ENCODE data around the gene FKBP3.
A peak's percentile ranks its signal among the peaks of the same experiment; 100 is the strongest.
"Not testable (repeated sequence)": the region's sequence is repeated elsewhere in the genome, so short reads cannot be mapped to it uniquely, and the experiment has no call there.

FKBP3 gene

DNA sequence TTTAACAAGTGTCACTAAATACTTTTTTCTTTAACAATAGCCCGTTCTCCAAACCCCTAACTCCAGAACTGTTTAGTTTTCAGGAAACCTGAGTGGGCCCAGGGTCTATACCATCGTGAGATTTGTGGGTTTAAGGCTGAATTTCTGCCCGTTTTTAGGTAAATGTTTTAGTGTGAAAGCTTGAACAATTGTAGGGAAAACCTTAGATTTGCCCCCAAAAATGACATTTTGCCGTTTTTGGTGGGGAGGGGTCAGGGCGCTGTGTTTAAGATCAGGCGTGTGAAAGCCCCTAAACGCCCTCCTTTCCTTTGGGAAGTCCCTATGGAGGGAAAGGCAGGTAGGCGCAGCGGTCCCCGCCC, 50.7 kb downstream of the FKBP3 start:
- no peak for DNase-seq (ENCODE audit: extremely low read depth, low read depth)
- peak overlapping the region; percentile 79 for H3K4me3 ChIP-seq (replicated peaks; ENCODE audit: low read depth, low read length)
- TF ChIP-seq, protein P1, sequence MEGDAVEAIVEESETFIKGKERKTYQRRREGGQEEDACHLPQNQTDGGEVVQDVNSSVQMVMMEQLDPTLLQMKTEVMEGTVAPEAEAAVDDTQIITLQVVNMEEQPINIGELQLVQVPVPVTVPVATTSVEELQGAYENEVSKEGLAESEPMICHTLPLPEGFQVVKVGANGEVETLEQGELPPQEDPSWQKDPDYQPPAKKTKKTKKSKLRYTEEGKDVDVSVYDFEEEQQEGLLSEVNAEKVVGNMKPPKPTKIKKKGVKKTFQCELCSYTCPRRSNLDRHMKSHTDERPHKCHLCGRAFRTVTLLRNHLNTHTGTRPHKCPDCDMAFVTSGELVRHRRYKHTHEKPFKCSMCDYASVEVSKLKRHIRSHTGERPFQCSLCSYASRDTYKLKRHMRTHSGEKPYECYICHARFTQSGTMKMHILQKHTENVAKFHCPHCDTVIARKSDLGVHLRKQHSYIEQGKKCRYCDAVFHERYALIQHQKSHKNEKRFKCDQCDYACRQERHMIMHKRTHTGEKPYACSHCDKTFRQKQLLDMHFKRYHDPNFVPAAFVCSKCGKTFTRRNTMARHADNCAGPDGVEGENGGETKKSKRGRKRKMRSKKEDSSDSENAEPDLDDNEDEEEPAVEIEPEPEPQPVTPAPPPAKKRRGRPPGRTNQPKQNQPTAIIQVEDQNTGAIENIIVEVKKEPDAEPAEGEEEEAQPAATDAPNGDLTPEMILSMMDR (IDR thresholded peaks at IDR 0.05; ENCODE audit: low read depth, low read length, missing control alignments) = no peak

DNA sequence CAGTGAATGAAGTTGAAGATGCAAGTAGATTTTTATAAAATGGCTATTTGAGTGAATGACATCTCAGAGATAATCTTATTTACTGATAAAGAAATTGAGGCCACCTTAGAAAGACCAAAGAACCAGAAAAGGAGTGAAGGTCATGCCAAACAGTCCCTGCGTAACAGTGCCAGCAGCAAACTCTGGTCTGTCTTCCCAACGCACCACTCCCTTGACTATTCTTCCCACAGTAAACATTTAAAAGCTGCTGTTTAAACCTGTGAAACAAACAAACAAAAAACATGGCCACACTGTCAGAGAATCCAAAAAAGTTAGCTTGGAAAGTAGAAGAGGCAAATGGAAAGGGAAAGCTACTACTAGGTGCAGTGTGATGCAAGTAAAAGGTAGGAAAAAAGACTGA, 51.9 kb downstream of the FKBP3 start:
- DNase-seq (ENCODE audit: extremely low read depth, low read depth) = no peak
- H3K4me3 ChIP-seq (replicated peaks; ENCODE audit: low read depth, low read length) = no peak overlapping the region
- TF ChIP-seq, protein P1 (IDR thresholded peaks at IDR 0.05; ENCODE audit: low read depth, low read length, missing control alignments) = no peak

DNA sequence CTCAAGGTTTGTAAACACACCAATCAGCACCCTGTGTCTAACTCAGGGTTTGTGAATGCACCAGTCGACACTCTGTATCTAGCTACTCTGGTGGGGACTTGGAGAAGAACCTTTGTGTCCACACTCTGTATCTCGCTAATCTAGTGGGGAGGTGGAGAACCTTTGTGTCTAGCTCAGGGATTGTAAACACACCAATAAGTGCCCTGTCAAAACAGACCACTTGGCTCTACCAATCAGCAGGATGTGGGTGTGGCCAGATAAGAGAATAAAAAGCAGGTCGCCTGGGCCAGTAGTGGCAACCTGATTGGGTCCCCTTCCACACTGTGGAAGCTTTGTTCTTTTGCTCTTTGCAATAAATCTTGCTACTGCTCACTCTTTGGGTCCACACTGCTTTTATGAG, 53.2 kb downstream of the FKBP3 start:
- H3K4me3 ChIP-seq (replicated peaks; ENCODE audit: low read depth, low read length); DNase-seq (ENCODE audit: extremely low read depth, low read depth): not testable (repeated sequence)

DNA sequence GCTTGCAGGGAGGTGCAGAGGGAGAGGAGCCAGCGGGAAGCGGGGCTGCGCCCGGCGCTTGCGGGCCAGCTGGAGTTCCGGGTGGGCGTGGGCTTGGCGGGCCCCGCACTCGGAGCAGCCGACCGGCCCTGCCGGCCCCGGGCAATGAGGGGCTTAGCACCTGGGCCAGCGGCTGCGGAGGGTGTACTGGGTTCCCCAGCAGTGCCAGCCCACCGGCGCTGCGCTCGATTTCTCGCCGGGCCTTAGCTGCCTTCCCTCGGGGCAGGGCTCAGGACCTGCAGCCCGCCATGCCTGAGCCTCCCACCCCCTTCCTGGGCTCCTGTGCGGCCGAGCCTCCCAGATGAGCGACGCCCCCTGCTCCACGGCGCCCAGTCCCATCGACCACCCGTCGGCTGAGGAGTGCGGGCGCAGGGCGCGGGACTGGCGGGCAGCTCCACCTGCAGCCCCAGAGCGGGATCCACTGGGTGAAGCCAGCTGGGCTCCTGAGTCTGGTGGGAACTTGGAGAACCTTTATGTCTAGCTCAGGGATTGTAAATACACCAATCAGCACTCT, 53.8 kb downstream of the FKBP3 start:
- not testable (repeated sequence) for H3K4me3 ChIP-seq (replicated peaks; ENCODE audit: low read depth, low read length); DNase-seq (ENCODE audit: extremely low read depth, low read depth)

DNA sequence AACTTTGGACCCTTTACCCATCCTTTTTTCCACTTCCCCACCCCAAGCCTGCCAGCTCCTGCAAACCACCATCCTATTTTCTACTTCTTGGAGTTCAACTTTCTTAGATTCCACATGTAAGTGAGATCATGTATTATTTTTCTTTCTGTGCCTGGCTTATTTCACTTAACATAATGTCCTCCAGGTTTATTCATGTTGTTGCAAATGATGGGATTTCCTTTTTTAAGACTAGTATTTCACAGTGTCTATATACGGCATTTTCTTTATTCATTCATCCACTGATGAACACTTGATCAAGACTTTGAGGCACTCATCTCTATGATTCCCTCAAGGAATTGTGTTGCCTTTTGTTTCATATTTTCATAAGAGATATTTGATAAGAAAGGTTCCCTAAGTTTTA, 56.0 kb downstream of the FKBP3 start:
- H3K4me3 ChIP-seq (replicated peaks; ENCODE audit: low read depth, low read length) = no peak overlapping the region
- TF ChIP-seq, protein P1 (IDR thresholded peaks at IDR 0.05; ENCODE audit: low read depth, low read length, missing control alignments) = no peak
- no peak for DNase-seq (ENCODE audit: extremely low read depth, low read depth)

DNA sequence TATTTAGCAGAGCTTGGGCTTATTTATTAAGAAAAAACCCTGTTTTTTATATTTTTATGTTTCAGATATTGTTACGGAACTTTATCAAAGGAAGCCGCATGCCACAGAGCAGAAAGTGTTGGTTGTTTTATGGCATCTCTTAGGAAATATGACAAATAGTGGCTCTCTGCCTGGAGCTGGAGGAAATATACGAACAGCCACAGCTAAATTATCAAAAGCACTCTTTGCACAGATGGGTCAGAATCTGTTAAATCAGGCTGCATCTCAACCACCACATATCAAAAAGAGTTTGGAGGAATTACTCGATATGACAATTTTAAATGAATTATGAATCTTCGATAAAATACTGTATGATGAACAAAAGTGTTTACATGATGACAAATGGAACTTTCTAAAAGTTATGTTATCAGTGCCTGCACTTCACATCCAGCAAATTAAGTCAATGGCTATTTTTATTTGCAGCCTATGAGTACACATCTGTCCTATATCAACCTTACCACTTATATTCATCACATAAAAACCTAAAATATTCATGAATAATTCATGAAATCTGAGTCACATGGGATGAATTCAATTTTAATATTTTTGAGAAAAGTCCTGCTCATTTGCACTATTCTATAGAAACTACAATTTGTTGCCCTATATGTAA, 60.9 kb downstream of the FKBP3 start:
- DNase-seq (ENCODE audit: extremely low read depth, low read depth) = no peak
- no peak overlapping the region for H3K4me3 ChIP-seq (replicated peaks; ENCODE audit: low read depth, low read length)
- TF ChIP-seq, protein P1 (IDR thresholded peaks at IDR 0.05; ENCODE audit: low read depth, low read length, missing control alignments) = no peak

DNA sequence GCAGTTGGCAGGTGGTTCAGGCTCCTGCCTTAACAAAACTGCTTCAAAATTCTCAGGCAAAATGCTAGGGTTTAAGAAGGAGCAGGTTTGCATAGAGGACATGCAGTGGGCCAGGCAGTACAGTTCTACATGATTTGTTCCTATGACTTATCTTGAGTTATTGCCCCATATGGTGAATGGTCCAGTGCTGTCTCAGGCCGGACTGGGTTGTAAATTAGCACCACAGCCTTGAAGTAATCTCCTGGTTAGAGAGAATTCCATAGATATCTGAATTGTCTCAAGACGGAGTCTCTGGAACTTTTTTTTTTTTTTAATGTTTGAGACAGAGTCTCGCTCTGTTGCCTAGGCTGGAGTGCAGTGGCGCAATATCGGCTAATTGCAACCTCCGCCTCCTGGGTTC, 62.2 kb downstream of the FKBP3 start:
- no peak for DNase-seq (ENCODE audit: extremely low read depth, low read depth)
- TF ChIP-seq, protein P1 (IDR thresholded peaks at IDR 0.05; ENCODE audit: low read depth, low read length, missing control alignments) = no peak
- no peak overlapping the region for H3K4me3 ChIP-seq (replicated peaks; ENCODE audit: low read depth, low read length)

DNA sequence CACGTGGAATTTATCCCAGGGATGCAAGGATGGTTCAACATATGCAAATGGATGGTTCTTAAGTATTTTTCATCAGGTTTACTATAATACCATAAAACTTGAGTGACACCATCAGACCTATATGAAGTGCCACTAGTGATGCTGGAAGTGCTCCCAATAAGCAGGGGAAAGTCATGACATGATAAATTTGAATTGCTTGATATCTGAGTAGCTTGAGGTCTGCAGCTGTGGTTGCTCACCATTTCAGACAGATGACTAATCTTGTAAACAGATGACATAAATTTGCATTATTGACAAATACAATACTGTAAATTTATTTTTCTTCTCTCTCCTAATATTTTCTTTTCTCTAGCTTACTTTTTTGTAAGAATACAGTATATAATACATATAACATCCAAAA, 64.1 kb downstream of the FKBP3 start:
- TF ChIP-seq, protein P1 (IDR thresholded peaks at IDR 0.05; ENCODE audit: low read depth, low read length, missing control alignments) = no peak
- no peak for DNase-seq (ENCODE audit: extremely low read depth, low read depth)

More for the DNA sequence above, 64.1 kb downstream of the FKBP3 start:
- no peak overlapping the region for H3K4me3 ChIP-seq (replicated peaks; ENCODE audit: low read depth, low read length)
